ENCODE data around the gene AQR.
"Not testable (repeated sequence)": the region's sequence is repeated elsewhere in the genome, so short reads cannot be mapped to it uniquely, and the experiment has no call there.

The AQR gene

DNA sequence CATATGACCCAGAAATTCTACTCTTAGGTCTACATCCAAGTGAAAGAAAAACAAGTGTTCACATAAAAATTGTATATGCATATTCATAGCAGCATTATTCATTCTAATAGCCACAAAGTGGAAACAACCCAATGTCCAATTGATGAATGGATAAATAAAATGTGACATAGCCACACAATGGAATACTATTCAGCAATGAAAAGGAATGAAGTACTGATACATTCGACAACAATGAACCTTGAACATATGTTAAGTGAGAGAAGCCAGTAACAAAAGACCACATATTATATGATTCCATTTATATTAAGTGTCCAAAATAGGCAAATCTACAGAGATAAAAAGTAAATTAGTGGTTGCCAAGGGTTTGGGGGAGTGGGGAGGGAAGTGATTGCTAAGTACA, 104.0 kb downstream of the AQR start:
- no peak for DNase-seq

DNA sequence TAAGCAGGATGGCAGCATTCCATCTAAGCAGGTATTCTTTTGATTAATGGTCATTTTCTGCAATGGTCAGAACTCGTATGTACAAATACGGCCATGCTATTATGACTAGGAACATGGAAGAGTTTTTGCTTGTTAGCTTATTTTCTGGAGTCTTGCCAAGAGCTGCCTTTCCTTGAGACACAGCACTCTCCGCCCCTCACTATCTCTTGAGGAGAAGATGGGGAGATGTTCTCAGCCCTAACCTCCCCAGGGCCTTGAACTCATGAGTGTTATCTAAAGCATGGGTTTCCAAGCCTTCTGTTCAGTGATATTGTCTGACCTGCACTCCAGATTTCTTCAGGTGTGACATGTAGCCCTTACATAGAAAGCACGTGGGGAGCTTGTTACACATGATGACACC, 108.3 kb downstream of the AQR start:
- DNase-seq = no peak

DNA sequence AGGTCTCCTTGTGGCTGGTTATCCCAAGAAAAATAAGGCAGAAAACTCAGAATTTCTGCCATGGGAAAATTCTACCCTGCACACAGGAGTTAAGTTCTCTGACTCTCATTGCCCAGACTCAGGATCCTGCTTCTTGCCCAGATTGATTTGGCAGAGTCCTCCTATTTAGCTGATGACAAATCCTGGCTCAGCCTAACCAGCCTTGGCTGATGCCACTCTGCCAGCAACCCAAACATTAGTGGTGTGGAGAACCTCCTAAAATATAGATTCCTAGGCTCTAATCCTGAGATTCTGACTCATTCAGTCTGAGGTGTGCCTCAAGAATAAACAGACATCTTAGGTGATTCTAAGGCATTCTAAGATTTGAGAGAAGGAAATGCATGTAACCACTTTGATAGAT, 113.6 kb downstream of the AQR start:
- no peak for DNase-seq

DNA sequence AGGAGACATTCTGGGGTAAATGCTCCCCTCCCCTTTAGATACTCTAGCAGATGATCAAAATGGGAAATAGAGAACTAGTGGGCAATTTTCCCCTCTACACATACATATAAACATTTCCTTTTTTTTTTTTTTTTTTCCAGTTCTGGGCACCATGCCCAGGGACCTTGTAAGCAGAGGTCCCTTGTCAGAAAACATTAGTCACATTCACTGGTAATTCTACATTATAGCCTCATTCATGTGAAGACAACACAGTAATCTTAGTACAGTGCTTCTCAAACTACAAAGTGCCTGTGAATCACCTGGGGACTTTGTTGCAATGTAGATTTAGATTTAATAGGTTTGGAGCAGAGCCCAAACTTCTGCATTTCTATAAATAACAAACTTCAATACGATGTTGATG, 114.1 kb downstream of the AQR start:
- peak; percentile 11 for DNase-seq

DNA sequence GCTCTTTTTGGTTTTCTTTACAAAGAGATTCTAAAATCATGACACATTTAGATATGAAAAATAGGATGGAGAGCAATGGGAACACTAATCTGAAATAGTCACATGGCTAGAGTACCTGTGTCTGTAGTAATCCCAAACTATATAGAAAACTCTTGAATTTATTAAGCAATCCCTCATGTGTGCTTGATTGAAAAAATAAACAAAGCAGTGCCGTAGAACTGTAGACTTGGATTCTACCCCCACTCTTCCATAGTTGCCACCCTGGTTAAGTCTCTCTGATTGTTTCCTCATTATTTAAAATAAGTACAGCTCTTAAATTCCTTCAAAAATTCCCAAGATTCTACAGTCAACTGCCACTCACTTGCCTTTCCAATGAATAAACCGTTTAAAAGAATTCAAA, 115.3 kb downstream of the AQR start:
- no peak for DNase-seq

DNA sequence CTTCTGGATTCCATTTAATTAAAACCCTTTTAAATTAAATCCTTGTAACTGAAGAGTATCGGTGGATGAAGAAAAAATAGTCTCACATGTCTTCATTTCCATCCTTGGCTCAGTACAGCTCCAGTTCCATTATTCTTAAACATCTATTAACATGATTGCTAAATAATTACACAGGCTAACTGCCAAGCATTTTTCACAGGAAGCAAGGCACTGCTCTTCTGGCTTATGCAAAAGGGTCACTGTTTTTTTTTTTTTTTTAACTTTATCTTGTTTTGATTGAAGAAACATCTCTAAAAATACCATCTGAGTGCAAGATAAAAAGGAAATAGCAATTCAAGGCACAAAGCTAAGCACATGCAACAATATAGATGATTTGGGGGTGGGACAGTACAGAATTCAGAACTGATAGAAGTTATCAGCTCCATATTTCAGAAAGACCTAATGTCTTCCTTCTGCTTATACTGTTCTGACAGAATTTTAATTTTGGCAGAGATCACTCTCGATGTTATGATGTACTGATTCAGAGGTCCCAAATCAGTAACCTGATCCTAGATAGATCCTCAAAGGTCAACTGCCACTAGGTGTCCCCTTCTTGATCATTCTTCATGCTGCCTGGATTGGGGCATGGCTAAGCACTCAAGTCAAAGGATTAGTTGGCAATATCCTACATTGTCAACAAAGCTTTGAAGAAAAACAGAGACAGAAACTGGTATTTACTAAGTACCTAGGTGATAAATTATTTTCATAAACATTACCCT, 116.4 kb downstream of the AQR start:
- DNase-seq = no peak

DNA sequence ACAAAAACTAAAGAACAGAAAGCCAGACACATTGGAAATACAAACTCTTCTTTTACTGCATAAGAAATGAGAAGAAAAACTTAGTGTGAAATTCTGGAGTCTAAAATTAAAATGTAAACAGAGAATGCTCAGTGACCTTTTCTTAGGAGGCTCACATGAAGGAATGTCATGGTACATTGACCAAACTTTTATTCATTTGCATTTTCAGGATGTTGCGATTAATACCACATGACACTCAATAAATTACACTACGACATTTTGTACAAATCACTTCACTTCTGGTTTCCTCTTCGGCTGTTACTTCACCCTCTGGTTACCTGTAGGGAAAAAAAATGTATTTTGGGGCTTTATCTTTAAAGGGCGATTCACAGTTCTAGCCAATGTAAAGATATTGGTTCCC, 117.8 kb downstream of the AQR start:
- no peak for DNase-seq

DNA sequence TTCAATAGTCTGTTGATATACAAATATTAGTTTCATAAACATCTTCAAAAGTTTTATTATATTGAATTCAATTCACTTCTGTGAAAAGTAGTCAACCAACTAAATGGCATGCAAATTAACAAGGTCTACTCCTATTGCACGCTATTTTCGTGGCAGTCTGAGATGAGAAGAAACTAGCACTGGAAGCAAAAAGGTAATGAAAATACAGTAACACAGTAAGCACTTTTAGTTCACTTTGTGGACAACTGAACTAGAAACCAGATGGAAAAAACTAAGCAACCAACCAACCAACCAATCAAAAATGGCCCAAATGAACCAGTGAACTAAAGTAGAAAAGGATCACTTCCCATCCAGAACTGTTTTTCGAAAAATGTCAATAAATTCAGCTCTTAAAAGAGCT, 118.5 kb downstream of the AQR start:
- DNase-seq = no peak

DNA sequence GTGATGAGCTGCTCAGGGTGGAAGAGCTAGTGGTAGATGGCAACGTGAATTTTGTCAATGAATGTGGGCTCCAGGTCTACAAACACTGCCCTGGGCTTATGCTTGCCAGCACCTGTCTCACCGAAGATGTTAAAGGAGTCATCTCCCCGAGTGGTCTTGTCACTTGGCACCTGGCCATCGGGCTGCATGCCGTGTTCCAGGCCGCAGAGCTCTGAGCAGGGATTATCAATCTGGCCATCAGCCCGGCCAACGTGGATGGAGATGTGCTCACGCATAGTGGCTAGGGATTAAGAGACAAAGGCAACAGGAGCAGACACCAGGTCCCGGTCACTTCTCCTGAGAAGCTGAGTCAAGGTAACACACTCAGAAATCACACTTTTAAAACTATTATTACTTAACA, 119.4 kb downstream of the AQR start:
- no peak for DNase-seq

DNA sequence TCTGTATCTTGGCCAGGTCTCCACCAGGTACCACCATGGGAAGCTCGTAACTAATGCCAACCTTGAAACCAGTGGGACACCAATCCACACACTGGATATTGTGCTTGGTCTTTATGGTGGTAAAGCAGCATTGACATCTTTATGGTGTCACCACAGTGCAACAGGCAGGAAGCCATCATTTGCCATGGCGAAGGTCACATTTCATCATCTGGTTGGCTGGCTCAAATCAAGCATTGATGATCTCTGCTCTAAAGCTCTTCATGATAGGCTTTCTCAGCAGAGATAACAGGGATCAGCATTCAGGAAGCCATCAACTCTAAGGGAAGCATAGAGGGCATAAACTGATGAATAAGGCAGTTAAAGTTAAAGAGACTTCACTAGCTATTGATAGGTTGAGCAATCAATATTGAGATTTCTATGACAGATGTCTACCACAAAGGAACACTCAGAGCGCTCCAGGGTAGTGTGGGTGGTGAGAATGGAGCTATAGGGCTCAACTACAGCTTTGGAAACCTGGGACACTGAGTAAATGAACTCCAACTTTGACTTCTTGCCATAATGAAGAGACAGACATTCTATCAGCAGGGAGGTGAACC, 120.1 kb downstream of the AQR start:
- DNase-seq = no peak

DNA sequence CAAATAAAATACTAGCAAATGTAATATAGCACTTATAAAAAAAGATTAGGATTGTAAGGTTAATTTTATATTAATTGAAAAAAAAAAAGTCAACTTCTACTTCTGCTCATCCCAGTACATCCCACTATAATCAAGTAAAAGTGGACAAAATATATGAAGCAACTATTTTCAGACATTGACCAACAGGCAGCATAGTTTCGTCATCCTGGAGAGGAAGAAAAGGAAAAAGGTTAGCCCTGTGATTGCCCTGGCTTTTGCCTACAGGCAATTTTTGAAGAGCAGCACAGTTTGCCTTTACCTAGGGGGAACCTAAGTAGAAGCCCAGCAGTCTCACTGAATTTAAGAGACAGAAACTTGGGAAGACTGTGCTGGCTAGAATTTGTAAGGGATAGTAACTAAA, 121.9 kb downstream of the AQR start:
- DNase-seq = no peak

DNA sequence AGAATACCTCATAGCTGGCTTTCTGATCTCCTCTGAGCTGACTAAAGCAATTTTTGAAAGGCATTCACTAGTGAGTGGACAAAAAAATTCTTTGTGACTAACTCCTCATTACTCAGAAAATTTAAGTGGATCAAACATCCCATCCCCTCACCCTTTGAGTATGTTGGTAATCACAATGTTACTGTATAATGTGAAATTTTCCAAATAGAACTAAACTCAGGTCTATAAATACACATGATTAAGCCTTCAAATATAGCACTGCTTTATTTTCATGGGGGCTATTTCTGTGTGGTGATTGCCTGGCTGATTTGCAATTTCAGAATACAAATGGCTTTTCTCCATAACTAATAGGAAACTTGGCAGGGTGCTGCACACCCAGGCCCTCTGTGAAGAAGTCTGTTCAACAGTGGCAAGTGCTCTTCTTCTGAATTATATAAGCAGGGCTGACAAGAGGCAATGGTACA, 128.2 kb downstream of the AQR start:
- DNase-seq = no peak

DNA sequence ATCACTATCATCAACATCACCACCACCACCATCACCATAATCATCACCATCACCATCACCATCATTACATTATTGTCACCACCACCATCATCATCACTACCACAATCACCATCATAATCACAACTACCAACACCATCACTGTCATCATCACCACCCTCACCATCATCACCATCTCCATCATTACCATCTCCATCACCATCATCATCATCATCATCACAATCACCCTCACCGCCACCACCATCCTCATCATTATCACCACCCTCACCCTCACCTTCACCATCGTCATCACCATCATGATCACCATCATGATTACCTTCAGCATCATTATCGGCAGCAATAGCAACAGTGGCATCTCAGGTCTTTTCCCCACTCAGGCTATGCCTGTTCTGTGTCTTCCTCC, 131.3 kb downstream of the AQR start:
- no peak for DNase-seq

DNA sequence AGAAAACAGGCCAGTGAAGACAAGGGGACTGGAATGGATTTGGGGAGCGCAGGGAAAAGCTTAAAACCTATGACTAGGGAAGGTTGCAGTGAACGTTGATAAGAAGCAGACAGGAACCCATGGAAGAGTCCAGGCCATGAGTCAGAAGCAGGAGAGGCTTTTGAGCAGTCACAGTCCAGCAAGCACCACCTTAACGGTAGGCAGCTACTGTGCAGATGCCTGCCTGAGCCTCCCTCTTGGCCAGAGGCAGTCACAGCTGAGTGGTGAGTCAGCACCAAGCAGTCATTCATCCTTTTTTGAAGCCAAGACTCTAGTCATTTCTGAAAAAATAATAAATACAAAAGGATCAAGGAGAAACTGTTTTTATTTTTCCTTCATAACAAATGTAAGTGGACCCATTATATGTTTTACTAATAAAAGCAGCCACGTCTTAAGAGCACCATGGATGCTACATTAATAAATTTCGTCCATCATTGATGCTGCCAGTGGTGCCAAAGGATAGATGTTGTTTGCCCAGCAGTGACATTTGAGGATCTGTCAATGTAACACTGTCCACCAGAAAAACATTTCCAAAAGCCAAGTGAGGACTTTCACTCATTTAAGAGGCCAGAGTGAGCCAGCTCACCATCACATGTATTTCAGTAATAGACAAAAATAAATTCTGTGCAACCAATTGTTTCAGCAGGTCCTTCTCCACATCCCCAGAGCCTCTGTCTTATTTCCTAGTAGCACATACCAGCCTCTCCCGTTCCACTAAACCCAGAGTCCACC, 132.1 kb downstream of the AQR start:
- no peak for DNase-seq

DNA sequence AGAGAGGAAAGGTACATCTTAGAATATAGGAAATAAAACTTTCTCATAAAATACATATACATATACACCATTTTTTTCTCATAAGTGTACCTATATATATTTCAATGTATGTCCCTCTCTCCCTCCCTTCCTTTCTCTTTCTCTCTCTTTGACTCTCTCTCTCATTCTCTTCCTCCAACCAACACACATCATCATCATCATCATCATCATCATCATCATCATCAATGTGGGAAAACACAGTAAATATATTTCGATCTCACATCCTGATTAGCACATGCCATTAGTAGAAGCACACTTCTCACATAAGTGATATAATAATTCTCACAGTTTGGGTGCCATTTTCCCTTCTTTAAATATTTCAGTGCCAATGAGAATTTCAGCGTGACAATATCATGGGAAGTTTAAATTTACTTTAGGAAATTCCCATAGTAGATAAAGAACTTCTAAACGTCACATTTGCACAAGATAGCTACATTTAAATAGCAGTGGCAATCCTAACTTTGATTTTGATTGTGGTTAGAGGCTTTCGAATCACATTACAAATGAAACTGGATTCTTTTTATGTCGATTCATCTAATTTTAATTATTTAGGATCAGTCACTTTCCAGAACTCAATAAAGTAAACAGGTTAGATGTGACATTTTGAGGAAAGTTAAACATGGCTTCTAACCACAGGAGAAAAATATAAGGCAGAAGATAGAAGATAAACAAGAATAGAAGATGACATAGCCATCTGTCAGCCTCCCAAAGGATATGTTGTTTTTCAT, 141.2 kb downstream of the AQR start:
- no peak for DNase-seq

DNA sequence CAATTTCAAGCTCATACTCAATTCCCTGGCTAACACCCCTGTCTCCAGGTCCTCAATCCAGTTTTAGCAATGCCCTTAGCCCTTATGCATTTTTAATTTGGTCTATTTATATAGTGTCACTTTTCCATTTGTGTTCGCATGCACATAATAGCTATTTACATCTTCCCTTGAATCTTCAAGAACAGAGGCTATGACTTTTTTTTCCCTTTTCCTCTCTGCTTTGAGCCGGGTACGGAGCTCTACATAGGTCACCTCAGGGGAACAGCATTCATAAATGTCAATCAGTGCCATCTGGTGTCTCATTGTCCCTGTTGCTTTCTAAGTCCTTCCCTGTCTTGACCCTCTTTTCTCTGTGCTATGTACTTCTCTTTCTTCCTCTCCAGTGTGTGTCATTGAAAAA, 147.7 kb downstream of the AQR start:
- peak; percentile 62 for DNase-seq

DNA sequence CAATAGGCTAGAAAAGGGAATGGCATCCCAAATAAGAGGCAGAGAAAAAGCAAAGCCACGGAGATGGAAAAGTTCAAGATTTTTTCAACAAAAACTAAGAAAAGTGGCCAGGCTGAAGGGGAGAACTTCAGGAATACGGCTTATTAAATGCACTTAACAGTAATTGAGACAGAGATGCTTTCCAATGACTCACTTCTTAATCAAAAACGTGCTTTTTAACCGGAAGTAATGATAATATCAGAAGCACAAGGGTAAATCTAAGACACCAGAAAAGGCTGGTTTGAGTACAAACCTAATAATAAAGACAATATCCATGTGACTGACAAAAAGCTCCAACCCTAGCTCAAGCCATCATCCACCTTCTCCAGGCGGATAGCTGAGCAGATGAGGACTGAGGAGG, 149.4 kb downstream of the AQR start:
- no peak for DNase-seq

DNA sequence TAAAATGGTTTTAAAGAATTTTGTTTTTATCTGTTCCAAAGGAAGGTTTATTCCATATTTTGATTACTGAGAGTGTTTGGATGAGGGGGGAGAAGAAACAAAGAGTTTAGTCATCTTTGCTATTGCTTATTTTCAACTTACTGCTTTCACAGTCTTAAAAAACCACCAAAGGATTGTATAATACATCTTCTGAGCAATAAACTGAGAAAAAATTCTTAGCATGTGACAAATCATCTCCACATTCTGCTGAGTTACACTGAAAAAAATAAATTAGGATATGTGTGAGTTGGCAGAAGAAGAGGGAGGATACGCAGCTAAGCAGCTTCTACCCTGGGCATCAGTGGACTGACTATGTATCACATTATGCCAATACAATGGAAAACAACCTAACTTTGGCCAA, 151.0 kb downstream of the AQR start:
- DNase-seq = no peak

DNA sequence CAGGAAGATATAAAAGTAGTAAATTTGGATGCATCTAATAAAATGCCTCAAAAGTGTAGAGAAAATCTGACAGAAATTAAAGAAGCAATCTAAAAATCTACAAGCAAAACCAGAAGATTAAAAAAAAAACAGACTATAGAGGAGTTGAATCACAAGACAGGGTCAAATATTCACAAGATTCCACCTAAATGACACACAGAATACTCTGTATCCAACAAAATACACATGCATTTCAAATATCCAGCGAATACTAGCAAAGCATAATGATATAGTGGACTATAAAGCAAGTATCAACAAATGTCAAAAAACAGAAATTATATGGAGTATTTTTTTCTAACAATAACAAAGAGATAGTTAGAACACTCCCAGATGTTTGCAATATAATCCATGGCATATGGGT, 153.7 kb downstream of the AQR start:
- no peak for DNase-seq

DNA sequence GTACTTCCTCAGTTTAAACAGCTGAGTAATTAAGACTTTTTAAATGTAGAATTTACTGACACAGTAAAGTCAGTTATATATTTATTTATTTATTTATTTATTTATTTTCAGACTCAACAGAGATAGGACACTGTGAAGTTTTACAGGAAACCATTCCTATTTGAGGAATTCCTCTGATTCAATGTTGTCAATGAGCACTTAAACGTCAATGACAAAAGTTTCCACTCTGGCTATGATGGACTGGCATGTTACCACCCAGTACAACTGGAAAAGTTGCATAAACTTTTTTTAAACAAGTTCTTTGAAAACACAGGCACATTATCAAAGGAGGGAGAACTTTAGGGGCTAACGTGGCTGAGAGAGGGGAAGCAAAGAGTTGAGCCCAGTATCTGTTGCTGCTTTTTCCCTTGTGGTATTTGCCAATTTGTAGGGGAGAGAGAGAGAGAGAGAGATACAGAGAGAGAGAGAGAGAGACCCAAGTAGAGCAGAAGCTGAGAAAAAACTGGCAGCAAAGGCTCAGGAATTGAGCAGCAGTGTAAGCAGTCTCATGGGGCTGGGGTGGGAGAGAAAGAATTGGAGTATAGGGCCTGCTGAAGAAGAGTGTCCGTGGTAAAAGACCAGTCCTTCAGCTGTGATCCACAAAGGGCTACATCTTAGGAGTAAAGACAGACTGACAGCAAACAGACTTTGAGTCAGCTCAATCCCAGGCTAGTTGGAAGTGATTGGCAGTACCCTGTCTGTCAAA, 155.9 kb downstream of the AQR start:
- no peak for DNase-seq

DNA sequence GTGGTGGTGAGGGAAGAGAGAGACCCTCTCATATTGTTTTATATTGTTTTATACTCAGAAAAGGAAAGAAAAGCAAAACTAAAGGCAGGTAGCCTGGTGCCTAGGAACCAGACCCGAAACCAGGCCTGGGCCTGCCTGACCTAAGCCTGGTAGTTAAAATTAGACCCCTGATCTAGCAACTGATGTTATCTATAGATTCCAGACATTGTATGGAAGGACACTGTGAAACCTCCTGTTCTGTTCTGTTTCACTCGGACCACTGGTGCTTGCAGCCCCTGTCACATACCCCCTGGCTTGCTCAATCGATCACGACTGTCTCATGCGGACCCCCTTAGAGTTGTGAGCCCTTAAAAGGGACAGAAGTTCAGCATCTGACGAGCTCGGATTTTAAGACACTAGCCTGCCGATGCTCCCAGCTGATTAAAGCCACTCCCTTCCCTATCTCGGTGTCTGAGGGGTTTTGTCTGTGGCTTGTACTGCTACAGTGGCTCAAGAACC, 156.6 kb downstream of the AQR start:
- not testable (repeated sequence) for DNase-seq

DNA sequence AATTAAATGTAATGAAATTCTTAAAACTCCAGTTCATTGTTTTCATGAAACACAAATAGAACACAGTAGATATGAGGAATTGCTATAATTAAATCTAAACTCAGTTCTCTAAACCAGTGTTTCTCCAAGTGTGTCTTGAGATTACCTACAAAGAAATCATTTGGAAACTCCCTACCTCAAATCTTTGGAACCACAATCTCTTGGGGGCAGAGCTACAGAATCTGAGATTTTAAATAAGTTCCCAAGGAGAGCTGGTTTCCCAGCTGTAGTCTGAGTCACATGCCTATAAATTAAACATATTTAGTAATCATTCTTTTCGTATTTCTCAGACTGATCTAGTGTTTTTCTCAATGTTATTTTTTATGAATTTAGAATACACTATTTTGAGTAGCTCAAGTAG, 157.2 kb downstream of the AQR start:
- no peak for DNase-seq
